PC-9 (cell line): Measurements from ENCODE around the gene SLC10A7.

Experiments used
- EZH2 ChIP-seq: fragments of 200-600 bp; sonication (generic); IDR thresholded peaks from 2 replicates; pipeline ENCODE4 v1.8.0; 2017; ENCODE audit warnings: antibody characterized with exemption, low read depth
- TF ChIP-seq, protein P1 (sequence below): fragments of 200-600 bp; sonication (generic); conservative IDR thresholded peaks from 2 replicates; pipeline ENCODE4 v1.6.1; 2017; ENCODE audit warnings: mixed run types, antibody characterized with exemption, mild to moderate bottlenecking, moderate library complexity

DNA sequence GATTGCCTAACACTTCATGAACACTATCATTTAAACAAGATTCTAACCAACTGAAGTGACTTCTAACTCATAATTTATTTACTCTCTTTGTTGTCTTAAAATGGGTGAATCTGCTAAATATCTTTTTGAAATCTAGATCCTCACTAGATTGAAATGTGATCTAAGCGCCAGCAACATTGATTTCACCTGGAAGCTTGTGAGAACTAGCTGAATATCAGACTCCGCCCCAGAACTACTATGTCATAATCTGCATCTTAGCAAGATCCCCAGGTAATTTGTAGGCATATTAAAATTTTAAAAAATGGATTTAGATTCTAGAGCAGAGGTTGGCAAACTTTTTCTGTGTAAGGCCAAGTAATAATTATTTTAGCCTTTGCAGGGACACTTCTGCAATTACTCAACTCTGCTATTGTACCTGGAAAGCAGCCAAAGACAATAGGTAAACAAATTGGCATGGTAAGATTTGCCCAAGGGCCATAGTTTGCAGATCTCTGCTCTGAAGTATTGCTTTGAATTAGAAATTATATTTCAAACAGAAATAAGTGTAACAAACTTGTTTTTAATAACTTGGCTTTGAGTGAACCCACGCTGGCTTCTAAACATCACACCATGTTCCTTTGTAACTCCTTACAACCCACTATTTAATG, 185.9 kb downstream of the SLC10A7 start:
- TF ChIP-seq, protein P1, sequence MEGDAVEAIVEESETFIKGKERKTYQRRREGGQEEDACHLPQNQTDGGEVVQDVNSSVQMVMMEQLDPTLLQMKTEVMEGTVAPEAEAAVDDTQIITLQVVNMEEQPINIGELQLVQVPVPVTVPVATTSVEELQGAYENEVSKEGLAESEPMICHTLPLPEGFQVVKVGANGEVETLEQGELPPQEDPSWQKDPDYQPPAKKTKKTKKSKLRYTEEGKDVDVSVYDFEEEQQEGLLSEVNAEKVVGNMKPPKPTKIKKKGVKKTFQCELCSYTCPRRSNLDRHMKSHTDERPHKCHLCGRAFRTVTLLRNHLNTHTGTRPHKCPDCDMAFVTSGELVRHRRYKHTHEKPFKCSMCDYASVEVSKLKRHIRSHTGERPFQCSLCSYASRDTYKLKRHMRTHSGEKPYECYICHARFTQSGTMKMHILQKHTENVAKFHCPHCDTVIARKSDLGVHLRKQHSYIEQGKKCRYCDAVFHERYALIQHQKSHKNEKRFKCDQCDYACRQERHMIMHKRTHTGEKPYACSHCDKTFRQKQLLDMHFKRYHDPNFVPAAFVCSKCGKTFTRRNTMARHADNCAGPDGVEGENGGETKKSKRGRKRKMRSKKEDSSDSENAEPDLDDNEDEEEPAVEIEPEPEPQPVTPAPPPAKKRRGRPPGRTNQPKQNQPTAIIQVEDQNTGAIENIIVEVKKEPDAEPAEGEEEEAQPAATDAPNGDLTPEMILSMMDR, result no peak
- TF ChIP-seq EZH2, result no peak
